ENCODE results near the gene ATP13A3. TPM values are rescaled to one million over a fixed set of nuclear protein-coding genes. Genes with fewer than 3 reads are reported as not detected.

The ATP13A3 gene
- total and polyA plus RNA-seq, 2 donors (not counting 1 experiment from before 2014, with no cell fraction given), result 6.1 to 61.1 TPM

DNA sequence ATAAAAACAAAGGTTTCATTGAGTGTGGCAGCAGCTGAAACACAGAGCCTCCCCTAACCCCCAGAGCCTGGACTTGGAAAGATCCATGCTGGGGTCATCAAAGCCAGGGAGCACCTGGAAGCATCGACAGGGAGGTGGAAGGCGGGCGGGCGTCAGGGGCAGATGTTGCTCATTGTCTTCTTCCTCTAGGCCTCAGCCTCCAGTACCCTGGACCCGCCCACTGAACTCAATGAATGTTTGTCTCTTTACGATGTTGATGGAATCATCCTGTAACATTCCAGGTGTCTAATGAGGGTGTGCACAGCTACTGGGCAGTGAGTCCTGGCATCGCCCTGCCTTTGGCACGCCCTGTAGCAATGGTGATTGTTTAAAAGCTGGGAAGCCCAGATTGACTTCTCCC lies 97.5 kb downstream of the ATP13A3 start:
- 87% methylated on average over 4 of the region's 8 CpGs for WGBS (ENCODE audit: insufficient coverage)
- POLR2A ChIA-PET, result no interaction called here

DNA sequence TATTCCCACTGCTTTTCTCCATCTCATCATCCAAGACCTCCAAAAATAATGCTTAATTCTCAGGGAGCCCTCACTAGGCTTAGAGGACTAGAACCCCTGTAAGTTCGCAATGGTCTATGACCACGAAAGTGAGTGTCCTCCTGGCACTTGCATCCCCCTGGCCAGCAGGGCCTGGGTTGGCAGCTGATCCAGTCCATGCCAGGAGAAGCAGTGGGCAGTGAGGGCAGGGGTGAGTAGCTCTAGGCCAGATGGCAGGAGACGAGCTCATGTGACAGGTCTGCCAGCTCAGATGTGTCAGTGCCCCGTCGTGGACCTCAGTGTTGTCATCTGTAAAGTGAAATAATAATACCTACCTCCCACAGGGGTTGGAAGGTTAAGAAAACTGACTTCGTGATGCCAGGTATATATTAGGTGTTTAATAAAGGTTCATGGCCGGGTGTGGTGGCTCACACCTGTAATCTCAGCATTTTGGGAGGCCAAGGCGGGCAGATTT lies 98.8 kb downstream of the ATP13A3 start:
- ATAC-seq (ENCODE audit: low read depth) (no peak), DNase-seq (no peak)
- no peak overlapping the region for H2AFZ ChIP-seq (ENCODE audit: insufficient read depth, low read depth, low read length, poor library complexity, severe bottlenecking)
- H3K4me2 ChIP-seq (replicated peaks; ENCODE audit: low read depth, low read length, poor library complexity, severe bottlenecking), result no peak overlapping the region
- WGBS (ENCODE audit: insufficient coverage), result 91% methylated on average over 2 of the region's 8 CpGs
- peaks cover 0 to 9% (median 4%) of the 10 kb centered on the region in 4 experiments for H3K27me3 ChIP-seq (replicated peaks in 1 of 4; ENCODE audit: control extremely low read depth in 1 of 4, control insufficient read depth in 3 of 4, insufficient read depth in 4 of 4, low read length in 3 of 4)
- H3K9me3 ChIP-seq (ENCODE audit: control extremely low read depth in 1 of 3, control insufficient read depth in 2 of 3, insufficient read depth in 1 of 3, low read length in 2 of 3), result peaks cover 1 to 5% (median 4%) of the 10 kb centered on the region in 3 donors
- H3K79me2 ChIP-seq (ENCODE audit: control insufficient read depth, insufficient read depth, low read length), result no peaks in the 10 kb centered on the region
- H3K4me1 ChIP-seq (ENCODE audit: control insufficient read depth in 2 of 2, insufficient read depth in 2 of 2, low read length in 2 of 2), result no peaks in the 10 kb centered on the region
- Mint-ChIP-seq H3K27me3 (peaks cover 20% of the 10 kb centered on the region), H3K4me1 (no peaks in the 10 kb centered on the region), H3K27ac (no peak overlapping the region), H3K9me3 (ENCODE audit: insufficient read depth) (peaks cover 6% of the 10 kb centered on the region), H3K4me3 (no peak overlapping the region)
- POLR2A ChIA-PET, result no interaction called here
- H3K36me3 ChIP-seq (replicated peaks in 1 of 2; ENCODE audit: control extremely low read depth in 1 of 2, control insufficient read depth in 1 of 2, extremely low read depth in 1 of 2, insufficient read depth in 2 of 2, low read length in 1 of 2), result no peaks in the 10 kb centered on the region
- no peak for TF ChIP-seq EZH2 (IDR thresholded peaks at IDR 0.05; ENCODE audit: borderline replicate concordance, insufficient read depth, low read depth, low read length, poor library complexity, severe bottlenecking)
- TF ChIP-seq, protein P1, sequence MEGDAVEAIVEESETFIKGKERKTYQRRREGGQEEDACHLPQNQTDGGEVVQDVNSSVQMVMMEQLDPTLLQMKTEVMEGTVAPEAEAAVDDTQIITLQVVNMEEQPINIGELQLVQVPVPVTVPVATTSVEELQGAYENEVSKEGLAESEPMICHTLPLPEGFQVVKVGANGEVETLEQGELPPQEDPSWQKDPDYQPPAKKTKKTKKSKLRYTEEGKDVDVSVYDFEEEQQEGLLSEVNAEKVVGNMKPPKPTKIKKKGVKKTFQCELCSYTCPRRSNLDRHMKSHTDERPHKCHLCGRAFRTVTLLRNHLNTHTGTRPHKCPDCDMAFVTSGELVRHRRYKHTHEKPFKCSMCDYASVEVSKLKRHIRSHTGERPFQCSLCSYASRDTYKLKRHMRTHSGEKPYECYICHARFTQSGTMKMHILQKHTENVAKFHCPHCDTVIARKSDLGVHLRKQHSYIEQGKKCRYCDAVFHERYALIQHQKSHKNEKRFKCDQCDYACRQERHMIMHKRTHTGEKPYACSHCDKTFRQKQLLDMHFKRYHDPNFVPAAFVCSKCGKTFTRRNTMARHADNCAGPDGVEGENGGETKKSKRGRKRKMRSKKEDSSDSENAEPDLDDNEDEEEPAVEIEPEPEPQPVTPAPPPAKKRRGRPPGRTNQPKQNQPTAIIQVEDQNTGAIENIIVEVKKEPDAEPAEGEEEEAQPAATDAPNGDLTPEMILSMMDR (IDR thresholded peaks at IDR 0.05), result no peak
- intact Hi-C loops (cut with micrococcal nuclease), result no loop called here
- H4K20me1 ChIP-seq (ENCODE audit: control insufficient read depth, insufficient read depth, low read length, poor library complexity, severe bottlenecking), result no peaks in the 10 kb centered on the region
- H3K4me3 ChIP-seq (ENCODE audit: control extremely low read depth in 1 of 5, extremely low read depth in 1 of 5, insufficient read depth in 1 of 5, low read depth in 2 of 5, low read length in 4 of 5), result no peak overlapping the region
- H3K9ac ChIP-seq (ENCODE audit: low read length), result no peak overlapping the region
- no peak overlapping the region for H3K27ac ChIP-seq (ENCODE audit: low read length in 2 of 2)
- CTCF ChIA-PET, result interaction anchor here (1.1 to 1.5 kb wide), 2 partner anchors 10 to 16 kb away, joined by 3 to 4 read pairs; no protein-coding TSS in a partner anchor

More for the DNA sequence above, 97.5 kb downstream of the ATP13A3 start:
- H3K4me2 ChIP-seq (replicated peaks; ENCODE audit: low read depth, low read length, poor library complexity, severe bottlenecking), result no peak overlapping the region
- CTCF ChIA-PET, result no interaction called here
- H3K4me1 ChIP-seq (ENCODE audit: control insufficient read depth in 2 of 2, insufficient read depth in 2 of 2, low read length in 2 of 2), result no peaks in the 10 kb centered on the region
- peaks cover 10% of the 10 kb centered on the region for H3K27me3 Mint-ChIP-seq
- no peak overlapping the region for H3K4me3 Mint-ChIP-seq
- no peaks in the 10 kb centered on the region for H3K79me2 ChIP-seq (ENCODE audit: control insufficient read depth, insufficient read depth, low read length)
- H3K36me3 ChIP-seq (replicated peaks in 1 of 2; ENCODE audit: control extremely low read depth in 1 of 2, control insufficient read depth in 1 of 2, extremely low read depth in 1 of 2, insufficient read depth in 2 of 2, low read length in 1 of 2), result no peaks in the 10 kb centered on the region
- DNase-seq (no peak), ATAC-seq (ENCODE audit: low read depth) (no peak)
- no peak overlapping the region for H3K27ac ChIP-seq (ENCODE audit: low read length in 2 of 2)
- peaks cover 6% of the 10 kb centered on the region for H3K9me3 Mint-ChIP-seq (ENCODE audit: insufficient read depth)
- no peaks in the 10 kb centered on the region for H3K4me1 Mint-ChIP-seq
- no peak overlapping the region for H3K4me3 ChIP-seq (ENCODE audit: control extremely low read depth in 1 of 5, extremely low read depth in 1 of 5, insufficient read depth in 1 of 5, low read depth in 2 of 5, low read length in 4 of 5)
- H3K27ac Mint-ChIP-seq, result no peak overlapping the region
- TF ChIP-seq, protein P1 (IDR thresholded peaks at IDR 0.05), result no peak
- TF ChIP-seq EZH2 (IDR thresholded peaks at IDR 0.05; ENCODE audit: borderline replicate concordance, insufficient read depth, low read depth, low read length, poor library complexity, severe bottlenecking), result no peak
- no peaks in the 10 kb centered on the region for H4K20me1 ChIP-seq (ENCODE audit: control insufficient read depth, insufficient read depth, low read length, poor library complexity, severe bottlenecking)
- no peak overlapping the region for H3K9ac ChIP-seq (ENCODE audit: low read length)
- H3K27me3 ChIP-seq (replicated peaks in 1 of 4; ENCODE audit: control extremely low read depth in 1 of 4, control insufficient read depth in 3 of 4, insufficient read depth in 4 of 4, low read length in 3 of 4), result peaks cover 0 to 9% (median 3%) of the 10 kb centered on the region in 4 experiments
- H3K9me3 ChIP-seq (ENCODE audit: control extremely low read depth in 1 of 3, control insufficient read depth in 2 of 3, insufficient read depth in 1 of 3, low read length in 2 of 3), result peaks cover 1 to 5% (median 4%) of the 10 kb centered on the region in 3 donors
- intact Hi-C loops (cut with micrococcal nuclease), result no loop called here
- H2AFZ ChIP-seq (ENCODE audit: insufficient read depth, low read depth, low read length, poor library complexity, severe bottlenecking), result no peak overlapping the region

Measured in B cell (primary cell).